HG03060 (cell line): ENCODE results near the gene CAMTA1.

Source experiments
- ATAC-seq: cut with Tn5 transposase; IDR thresholded peaks from one replicate; pipeline ENCODE4 v1.9.1; 2021; ENCODE audit warnings: low read depth, moderate number of reproducible peaks; ENCODE audit not compliant: unreplicated experiment

Gene CAMTA1

GRCh38 chr1:7256526-7256925 lies 471.3 kb downstream of the CAMTA1 start:
- ATAC-seq = no peak

GRCh38 chr1:7257225-7257624 lies 472.0 kb downstream of the CAMTA1 start:
- ATAC-seq = no peak

GRCh38 chr1:7258589-7259135 lies 473.4 kb downstream of the CAMTA1 start:
- ATAC-seq = no peak

- no peak for ATAC-seq
These were observed 474.7 kb downstream of the CAMTA1 start for GRCh38 chr1:7259955-7260354.

GRCh38 chr1:7261490-7261889 lies 476.2 kb downstream of the CAMTA1 start:
- no peak for ATAC-seq

GRCh38 chr1:7262611-7263010 lies 477.4 kb downstream of the CAMTA1 start:
- ATAC-seq = no peak

- ATAC-seq = no peak
These were observed 478.0 kb downstream of the CAMTA1 start for GRCh38 chr1:7263021-7263960.

- ATAC-seq = no peak
These were observed 478.8 kb downstream of the CAMTA1 start for GRCh38 chr1:7264101-7264500.

- no peak for ATAC-seq
These were observed 480.6 kb downstream of the CAMTA1 start for GRCh38 chr1:7265771-7266371.

- ATAC-seq = no peak
These were observed 481.3 kb downstream of the CAMTA1 start for GRCh38 chr1:7266561-7266960.

- ATAC-seq = no peak
These were observed 482.2 kb downstream of the CAMTA1 start for GRCh38 chr1:7267493-7267892.

- no peak for ATAC-seq
These were observed 483.7 kb downstream of the CAMTA1 start for GRCh38 chr1:7268983-7269382.

- ATAC-seq = no peak
These were observed 484.3 kb downstream of the CAMTA1 start for GRCh38 chr1:7269525-7269924.

- no peak for ATAC-seq
These were observed 489.0 kb downstream of the CAMTA1 start for GRCh38 chr1:7274256-7274655.

- no peak for ATAC-seq
These were observed 492.8 kb downstream of the CAMTA1 start for GRCh38 chr1:7278045-7278444.

GRCh38 chr1:7278827-7279765 lies 493.8 kb downstream of the CAMTA1 start:
- ATAC-seq = no peak

- no peak for ATAC-seq
These were observed 494.5 kb downstream of the CAMTA1 start for GRCh38 chr1:7279769-7280168.

GRCh38 chr1:7280347-7280960 lies 495.2 kb downstream of the CAMTA1 start:
- ATAC-seq = no peak

GRCh38 chr1:7281821-7282220 lies 496.6 kb downstream of the CAMTA1 start:
- no peak for ATAC-seq

- ATAC-seq = no peak
These were observed 499.7 kb downstream of the CAMTA1 start for GRCh38 chr1:7284839-7285435.
